GM12874 (cell line): ENCODE data around the gene EIF5B.

ENCODE experiments used
- TF ChIP-seq, protein P1 (sequence below): IDR thresholded peaks from 2 replicates; pipeline ENCODE4 v1.5.1; 2011; ENCODE audit warnings: low read depth, mild to moderate bottlenecking, control low read depth, low read length, moderate library complexity; ENCODE audit not compliant: insufficient read depth

The EIF5B gene

DNA sequence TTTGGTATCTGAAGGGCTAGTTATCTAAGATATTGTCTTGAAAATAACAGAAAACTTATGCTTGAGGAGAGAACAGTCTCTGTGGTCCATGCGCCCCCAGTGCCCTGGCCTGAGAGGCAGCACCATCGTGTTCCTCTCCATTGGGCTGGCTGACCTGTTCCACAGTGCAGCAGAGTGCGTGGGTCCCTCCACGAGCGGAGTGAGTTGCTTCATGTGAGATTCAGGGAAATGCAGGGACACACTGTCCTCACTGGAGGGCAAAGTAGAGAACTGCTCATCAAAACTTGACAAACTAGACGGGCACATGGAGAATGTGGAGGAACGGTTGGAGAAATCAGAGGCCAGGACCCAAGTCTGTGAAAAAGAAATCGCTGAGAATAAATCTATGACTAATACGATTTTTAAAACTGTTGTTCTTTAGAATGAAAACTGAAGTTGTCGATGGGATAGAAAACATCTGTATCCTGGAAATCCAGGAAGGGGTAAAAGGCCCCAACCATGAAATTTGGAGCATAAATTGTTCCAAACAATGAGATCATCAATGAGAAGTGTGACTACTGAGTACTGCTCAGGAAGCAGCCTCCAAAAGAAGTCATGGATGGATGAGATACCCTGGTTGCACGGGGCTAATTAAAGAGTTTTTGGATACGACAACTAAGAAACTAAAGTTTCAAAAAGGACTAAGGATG lies 94.5 kb downstream of the EIF5B start:
- TF ChIP-seq, protein P1, sequence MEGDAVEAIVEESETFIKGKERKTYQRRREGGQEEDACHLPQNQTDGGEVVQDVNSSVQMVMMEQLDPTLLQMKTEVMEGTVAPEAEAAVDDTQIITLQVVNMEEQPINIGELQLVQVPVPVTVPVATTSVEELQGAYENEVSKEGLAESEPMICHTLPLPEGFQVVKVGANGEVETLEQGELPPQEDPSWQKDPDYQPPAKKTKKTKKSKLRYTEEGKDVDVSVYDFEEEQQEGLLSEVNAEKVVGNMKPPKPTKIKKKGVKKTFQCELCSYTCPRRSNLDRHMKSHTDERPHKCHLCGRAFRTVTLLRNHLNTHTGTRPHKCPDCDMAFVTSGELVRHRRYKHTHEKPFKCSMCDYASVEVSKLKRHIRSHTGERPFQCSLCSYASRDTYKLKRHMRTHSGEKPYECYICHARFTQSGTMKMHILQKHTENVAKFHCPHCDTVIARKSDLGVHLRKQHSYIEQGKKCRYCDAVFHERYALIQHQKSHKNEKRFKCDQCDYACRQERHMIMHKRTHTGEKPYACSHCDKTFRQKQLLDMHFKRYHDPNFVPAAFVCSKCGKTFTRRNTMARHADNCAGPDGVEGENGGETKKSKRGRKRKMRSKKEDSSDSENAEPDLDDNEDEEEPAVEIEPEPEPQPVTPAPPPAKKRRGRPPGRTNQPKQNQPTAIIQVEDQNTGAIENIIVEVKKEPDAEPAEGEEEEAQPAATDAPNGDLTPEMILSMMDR = no peak

DNA sequence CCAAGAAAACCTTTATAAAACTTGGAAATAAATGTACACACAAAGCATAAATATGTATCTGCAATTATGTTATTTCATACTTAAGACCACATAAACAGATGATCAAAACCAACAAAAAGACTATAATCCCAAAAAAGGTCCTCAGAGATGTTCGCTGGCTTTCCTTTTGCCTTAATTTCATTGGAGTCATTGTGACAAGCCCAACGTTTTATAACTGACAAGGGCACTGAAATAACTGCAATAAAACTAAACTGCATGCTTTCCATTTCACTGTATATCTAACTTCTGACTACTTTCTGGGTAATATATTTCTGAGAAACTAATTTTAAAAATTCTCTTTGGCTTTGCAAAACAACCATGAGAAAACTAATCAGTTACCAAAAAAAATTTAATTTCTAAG lies 96.2 kb downstream of the EIF5B start:
- TF ChIP-seq, protein P1 = no peak

DNA sequence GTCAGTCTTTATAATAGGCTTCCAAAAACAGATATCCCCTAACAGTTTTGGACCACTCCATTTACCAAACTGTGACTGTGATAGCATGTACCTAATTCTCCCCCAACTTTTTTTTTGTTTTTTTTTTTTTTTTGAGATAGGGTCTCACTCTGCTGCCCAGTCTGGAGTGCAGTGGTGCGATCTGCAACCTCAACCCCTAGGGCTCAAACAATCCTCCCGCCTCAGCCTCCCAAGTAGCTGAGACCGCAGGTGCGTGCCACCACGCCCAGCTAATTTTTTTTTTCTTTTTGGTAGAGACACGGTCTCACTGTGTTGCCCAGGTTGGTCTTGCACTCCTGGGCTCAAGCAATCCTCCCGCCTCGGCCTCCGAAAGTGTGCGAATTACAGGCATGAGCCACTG lies 99.7 kb downstream of the EIF5B start:
- TF ChIP-seq, protein P1 = no peak

DNA sequence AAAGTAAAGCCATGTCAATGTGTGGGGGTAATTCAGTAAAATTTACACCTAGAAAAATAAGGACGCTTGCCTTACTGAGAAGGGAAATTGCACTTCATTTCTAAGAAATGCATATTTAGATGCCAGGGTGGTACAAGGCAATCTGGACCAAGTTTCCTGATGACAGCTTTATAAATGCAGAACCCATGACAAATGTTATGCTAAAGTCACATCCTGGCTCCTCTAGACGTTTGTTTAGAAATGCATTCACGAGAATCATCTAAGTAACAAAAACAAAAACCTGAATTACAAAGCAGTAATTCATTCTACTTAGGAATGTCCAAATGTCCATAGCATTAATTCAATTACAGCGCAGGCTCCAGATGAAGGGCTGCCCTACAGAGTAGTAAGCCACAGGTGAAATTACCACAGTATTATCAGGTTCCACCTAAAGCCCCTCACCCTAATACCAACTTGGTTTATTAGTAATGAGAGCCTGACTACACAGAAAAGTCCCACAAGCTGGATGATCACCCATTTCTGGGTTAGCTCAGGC lies 102.8 kb downstream of the EIF5B start:
- TF ChIP-seq, protein P1 = no peak

DNA sequence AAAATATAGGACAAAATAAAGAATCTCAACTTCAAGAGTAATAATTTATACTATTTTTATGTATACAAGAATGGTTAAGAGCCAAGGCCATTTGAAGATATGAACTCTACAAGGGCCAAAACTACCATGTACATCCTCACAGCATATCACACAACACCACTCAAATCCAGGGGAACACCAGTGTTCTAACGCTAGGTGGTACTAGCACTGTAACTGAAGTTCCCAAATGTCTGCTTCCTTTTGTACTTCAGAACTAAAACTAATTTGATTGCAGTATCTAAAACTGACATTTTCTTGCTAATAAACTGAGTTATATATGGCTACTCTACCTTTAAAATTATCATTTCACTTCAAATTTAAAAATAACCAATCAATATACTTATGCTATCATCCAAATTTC lies 105.6 kb downstream of the EIF5B start:
- TF ChIP-seq, protein P1 = no peak

DNA sequence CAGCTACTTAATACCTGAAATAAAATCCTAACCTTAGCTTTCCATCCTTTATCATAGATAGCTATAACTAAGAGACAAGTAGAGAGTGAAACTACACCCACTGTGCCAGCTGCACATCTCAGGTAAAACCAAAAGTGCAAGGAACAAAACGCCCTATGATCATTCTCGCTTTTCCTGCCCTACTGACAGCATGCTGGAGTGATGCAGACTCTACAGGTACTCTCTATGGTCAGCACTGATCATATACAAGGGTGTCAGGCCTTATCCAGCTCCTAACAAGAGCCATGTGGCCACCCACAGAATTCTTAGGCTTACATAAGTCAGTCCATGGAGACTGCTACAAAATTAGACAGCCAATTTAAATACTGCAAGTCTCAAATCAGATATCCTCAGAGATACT lies 107.0 kb downstream of the EIF5B start:
- TF ChIP-seq, protein P1 = no peak

DNA sequence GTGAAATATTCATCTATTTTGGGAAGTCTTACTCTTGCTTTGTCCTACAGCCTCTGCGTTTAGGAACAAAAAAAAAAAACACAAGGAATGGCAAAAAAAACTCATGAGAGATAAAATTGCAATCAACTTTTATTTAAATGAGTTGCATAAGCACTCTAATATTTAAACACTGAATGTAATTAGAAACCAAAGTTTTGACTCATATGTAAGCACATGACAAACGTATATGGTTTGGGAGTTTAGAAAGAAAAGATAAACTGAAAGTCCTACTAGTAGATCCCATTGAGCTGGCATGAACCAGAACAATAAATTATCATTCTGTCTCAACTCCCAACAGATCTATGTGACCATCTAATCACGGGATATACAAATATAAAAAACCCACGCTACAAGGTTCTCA lies 107.9 kb downstream of the EIF5B start:
- TF ChIP-seq, protein P1 = no peak
